Neural cell (in vitro differentiated cells): ENCODE data around the gene PGF. TPM values are rescaled to one million over a fixed set of nuclear protein-coding genes. Genes with fewer than 3 reads are reported as not detected.
A peak's percentile ranks its signal among the peaks of the same experiment; 100 is the strongest.

Source experiments
- H2AFZ ChIP-seq: fragments of 200-600, 300-800 bp; sonication (generic), shearing (Covaris generic); 2 replicates; pipeline ENCODE4 v1.6.0; 2014; ENCODE audit warnings: low read depth, mild to moderate bottlenecking, antibody characterized with exemption, low read length, moderate library complexity
- H3F3A ChIP-seq: fragments of 200-600 bp; shearing (Covaris generic); 2 replicates; pipeline ENCODE4 v1.6.1; 2016; ENCODE audit warnings: mild to moderate bottlenecking, moderate library complexity, mixed read lengths, antibody characterized with exemption, low read length; ENCODE audit not compliant: insufficient read depth, poor library complexity, severe bottlenecking
- H3K27ac ChIP-seq: fragments of 200-600, 300-800 bp; sonication (generic), shearing (Covaris generic); 2 replicates; pipeline ENCODE4 v1.5.1; 2014; ENCODE audit warnings: mild to moderate bottlenecking, low read length, moderate library complexity
- H3K27me3 ChIP-seq: fragments of 300-800, 200-600 bp; sonication (generic), shearing (Covaris generic); 2 replicates; pipeline ENCODE4 v1.6.0; 2014; ENCODE audit warnings: mild to moderate bottlenecking, low read depth, low read length, moderate library complexity; ENCODE audit not compliant: insufficient read depth
- H3K36me3 ChIP-seq: fragments of 300-800, 200-600 bp; sonication (generic), shearing (Covaris generic); 2 replicates; pipeline ENCODE4 v1.5.1; 2014; ENCODE audit warnings: mild to moderate bottlenecking, antibody characterized with exemption, low read length, moderate library complexity; ENCODE audit not compliant: insufficient read depth
- H3K4me2 ChIP-seq: fragments of 300-800, 200-600 bp; sonication (generic), shearing (Covaris generic); 2 replicates; pipeline ENCODE4 v1.6.0; 2014; ENCODE audit warnings: mild to moderate bottlenecking, low read length
- H3K4me3 ChIP-seq: fragments of 300-800, 200-600 bp; sonication (generic), shearing (Covaris generic); 2 replicates; pipeline ENCODE4 v1.5.1; 2014; ENCODE audit warnings: mild to moderate bottlenecking, low read length, moderate library complexity
- H3K79me2 ChIP-seq: fragments of 200-600 bp; shearing (Covaris generic); replicated peaks from 2 replicates; pipeline ENCODE4 v1.6.0; 2014; ENCODE audit warnings: mild to moderate bottlenecking, low read length, moderate library complexity; ENCODE audit not compliant: insufficient read depth
- H3K9ac ChIP-seq: fragments of 300-800, 200-600 bp; sonication (generic), shearing (Covaris generic); 2 replicates; pipeline ENCODE4 v1.6.1; 2016; ENCODE audit warnings: mild to moderate bottlenecking, low read length, mixed read lengths
- H3K9me2 ChIP-seq: fragments of 200-600 bp; shearing (Covaris generic); 2 replicates; pipeline ENCODE4 v1.6.1; 2016; ENCODE audit warnings: mild to moderate bottlenecking, low read length, mixed read lengths; ENCODE audit not compliant: insufficient read depth
- H3K9me3 ChIP-seq: fragments of 200-600, 300-800 bp; sonication (generic), shearing (Covaris generic); 2 replicates; pipeline ENCODE4 v1.6.1; 2016; ENCODE audit warnings: mild to moderate bottlenecking, mixed run types, low read length, moderate library complexity, mixed read lengths
- H4K20me1 ChIP-seq: fragments of 200-600 bp; shearing (Covaris generic); 2 replicates; pipeline ENCODE4 v1.6.1; 2016; ENCODE audit warnings: mild to moderate bottlenecking, mixed run types; ENCODE audit not compliant: insufficient read depth
- CTCF ChIP-seq: fragments of 450-650 bp; IDR thresholded peaks from 2 replicates; pipeline ENCODE4 v1.5.1; 2014; ENCODE audit warnings: antibody characterized with exemption, mild to moderate bottlenecking, moderate library complexity; ENCODE audit not compliant: poor library complexity, severe bottlenecking
- EP300 ChIP-seq: fragments of 450-650 bp; conservative IDR thresholded peaks from 2 replicates; pipeline ENCODE4 v1.6.1; 2014; ENCODE audit warnings: antibody characterized with exemption, mild to moderate bottlenecking, moderate library complexity; ENCODE audit not compliant: poor library complexity, severe bottlenecking
- EZH2 ChIP-seq: fragments of 200-600, 300-800 bp; shearing (Covaris generic), sonication (generic); IDR thresholded peaks from 2 replicates; pipeline ENCODE4 v1.6.1; 2014; ENCODE audit warnings: antibody characterized with exemption, low read length, borderline replicate concordance, mild to moderate bottlenecking; ENCODE audit not compliant: insufficient read depth, poor library complexity, severe bottlenecking
- MXI1 ChIP-seq: fragments of 450-650 bp; conservative IDR thresholded peaks from 2 replicates; pipeline ENCODE4 v1.6.1; 2014; ENCODE audit warnings: antibody characterized with exemption, mild to moderate bottlenecking; ENCODE audit not compliant: poor library complexity, severe bottlenecking
- POLR2AphosphoS5 ChIP-seq: IDR thresholded peaks from 2 replicates; pipeline ENCODE4 v1.6.1; 2012
- RAD21 ChIP-seq: fragments of 450-650 bp; conservative IDR thresholded peaks from 2 replicates; pipeline ENCODE4 v1.6.1; 2014; ENCODE audit warnings: antibody characterized with exemption, mild to moderate bottlenecking, moderate library complexity
- REST ChIP-seq: IDR thresholded peaks from 2 replicates; pipeline ENCODE4 v1.6.1; 2012; ENCODE audit warnings: borderline replicate concordance
- SMC3 ChIP-seq: fragments of 450-650 bp; conservative IDR thresholded peaks from 2 replicates; pipeline ENCODE4 v1.6.1; 2014; ENCODE audit warnings: antibody characterized with exemption, mild to moderate bottlenecking, moderate library complexity; ENCODE audit not compliant: poor library complexity
- TAF1 ChIP-seq: IDR thresholded peaks from 2 replicates; pipeline ENCODE4 v1.6.1; 2012; ENCODE audit warnings: low read depth
- polyA plus RNA-seq: library from polyadenylated mRNA; depleted of rRNA; stranded (reverse); fragments of >200 nt; gene quantifications from 2 replicates; pipeline ENCODE4 v1.2.3, GENCODE V29; 2014

Gene PGF
- polyA plus RNA-seq, 1 donor from 2014 or later = not detected

- Histone ChIP-seq H3F3A (no peaks in the 10 kb centered on the region), H3K4me2 (no peak overlapping the region), H3K27ac (no peak overlapping the region), H4K20me1 (no peaks in the 10 kb centered on the region), H3K27me3 (no peaks in the 10 kb centered on the region), H3K9ac (no peak overlapping the region), H3K9me3 (no peaks in the 10 kb centered on the region), H3K4me3 (no peak overlapping the region), H3K9me2 (no peaks in the 10 kb centered on the region), H3K79me2 (no peaks in the 10 kb centered on the region), H2AFZ (no peak overlapping the region), H3K36me3 (no peaks in the 10 kb centered on the region)
- no peak for TF ChIP-seq TAF1
- TF ChIP-seq POLR2AphosphoS5 = no peak
- TF ChIP-seq MXI1 = no peak
- TF ChIP-seq REST = no peak
- TF ChIP-seq CTCF = no peak
- TF ChIP-seq EZH2 = no peak
- TF ChIP-seq EP300 = no peak
- TF ChIP-seq SMC3 = no peak
- no peak for TF ChIP-seq RAD21
These were observed 7.8 kb downstream of the PGF start for GRCh38 chr14:74947353-74948227.

GRCh38 chr14:74946659-74947281 is 8.6 kb downstream of the PGF start:
- no peak overlapping the region for H2AFZ ChIP-seq
- no peaks in the 10 kb centered on the region for H3K9me3 ChIP-seq
- no peaks in the 10 kb centered on the region for H4K20me1 ChIP-seq
- no peaks in the 10 kb centered on the region for H3K36me3 ChIP-seq
- no peak overlapping the region for H3K4me3 ChIP-seq
- H3K79me2 ChIP-seq = no peaks in the 10 kb centered on the region
- H3K27ac ChIP-seq = no peak overlapping the region
- TF ChIP-seq TAF1 (no peak), REST (no peak), POLR2AphosphoS5 (no peak), SMC3 (peak; percentile 51), EZH2 (no peak), EP300 (no peak), MXI1 (no peak), CTCF (peak; percentile 34), RAD21 (peak; percentile 24)
- no peaks in the 10 kb centered on the region for H3F3A ChIP-seq
- H3K9ac ChIP-seq = no peak overlapping the region
- H3K9me2 ChIP-seq = no peaks in the 10 kb centered on the region
- H3K4me2 ChIP-seq = no peak overlapping the region
- no peaks in the 10 kb centered on the region for H3K27me3 ChIP-seq
